Stimulated activated CD8-positive, alpha-beta memory T cell treated with anti-CD3 and anti-CD28 coated beads, Interleukin-15, amount 100 ng/mL, for 48 hours (primary cell): ENCODE results near the gene TMEM33.
A peak's percentile ranks its signal among the peaks of the same experiment; 100 is the strongest.
"Not testable (repeated sequence)": the region's sequence is repeated elsewhere in the genome, so short reads cannot be mapped to it uniquely, and the experiment has no call there.

Experiments
- DNase-seq, 2 donors: peaks; one replicate each; pipeline ENCODE4 v3.0.0-alpha.2; 2020; ENCODE audit warnings: low read depth in 2 of 2

Gene TMEM33

DNA sequence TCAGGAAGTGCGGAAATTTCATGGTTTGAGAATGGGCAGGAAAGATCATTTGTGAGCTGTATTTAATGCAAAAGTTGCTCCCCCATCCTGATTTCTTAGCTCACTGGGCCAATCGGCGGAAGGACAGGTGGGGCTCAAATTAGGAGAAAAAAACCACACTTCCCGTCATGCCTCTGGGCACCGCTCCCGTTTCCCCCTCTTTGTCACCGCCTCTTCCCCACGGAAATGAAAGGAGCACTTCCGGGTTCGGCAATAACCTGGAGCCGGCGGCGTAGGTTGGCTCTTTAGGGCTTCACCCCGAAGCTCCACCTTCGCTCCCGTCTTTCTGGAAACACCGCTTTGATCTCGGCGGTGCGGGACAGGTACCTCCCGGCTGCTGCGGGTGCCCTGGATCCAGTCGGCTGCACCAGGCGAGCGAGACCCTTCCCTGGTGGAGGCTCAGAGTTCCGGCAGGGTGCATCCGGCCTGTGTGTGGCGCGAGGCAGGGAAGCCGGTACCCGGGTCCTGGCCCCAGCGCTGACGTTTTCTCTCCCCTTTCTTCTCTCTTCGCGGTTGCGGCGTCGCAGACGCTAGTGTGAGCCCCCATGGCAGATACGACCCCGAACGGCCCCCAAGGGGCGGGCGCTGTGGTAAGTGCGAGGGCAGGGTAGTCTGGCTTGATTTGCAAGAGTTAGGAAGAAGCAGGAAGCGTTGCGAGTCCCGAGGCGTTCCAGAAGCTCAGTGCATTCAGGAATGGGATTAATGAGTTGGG lies at the start of gene TMEM33:
Gene TMEM33 (plus strand): TSS at position 529 of the 751 bp plus-strand sequence. CDS start 56 bp downstream, at position 585.
- DNase-seq, result peak; percentile 70 to 71

GRCh38 chr4:41885456-41885855 lies 49.8 kb upstream of the TMEM33 start:
- DNase-seq, result no peak

DNA sequence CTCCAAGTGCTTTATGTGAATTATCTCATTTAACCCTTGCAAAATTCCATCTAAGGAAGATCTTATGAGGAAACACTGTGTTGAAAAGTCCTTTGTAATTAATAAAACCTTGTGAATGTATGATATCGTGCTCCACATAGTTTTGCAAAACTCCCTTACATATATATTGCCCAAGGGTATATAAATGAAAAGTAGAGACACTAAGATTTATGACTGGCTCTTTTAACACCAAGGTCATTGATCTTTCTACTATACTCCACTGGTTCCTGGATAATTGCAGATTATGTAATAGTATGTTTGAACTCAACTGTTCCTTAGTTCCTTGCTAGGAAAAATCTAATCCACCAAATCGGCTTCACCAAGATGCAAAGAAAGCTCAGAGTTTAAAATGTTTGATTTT lies 48.0 kb upstream of the TMEM33 start:
- no peak for DNase-seq

DNA sequence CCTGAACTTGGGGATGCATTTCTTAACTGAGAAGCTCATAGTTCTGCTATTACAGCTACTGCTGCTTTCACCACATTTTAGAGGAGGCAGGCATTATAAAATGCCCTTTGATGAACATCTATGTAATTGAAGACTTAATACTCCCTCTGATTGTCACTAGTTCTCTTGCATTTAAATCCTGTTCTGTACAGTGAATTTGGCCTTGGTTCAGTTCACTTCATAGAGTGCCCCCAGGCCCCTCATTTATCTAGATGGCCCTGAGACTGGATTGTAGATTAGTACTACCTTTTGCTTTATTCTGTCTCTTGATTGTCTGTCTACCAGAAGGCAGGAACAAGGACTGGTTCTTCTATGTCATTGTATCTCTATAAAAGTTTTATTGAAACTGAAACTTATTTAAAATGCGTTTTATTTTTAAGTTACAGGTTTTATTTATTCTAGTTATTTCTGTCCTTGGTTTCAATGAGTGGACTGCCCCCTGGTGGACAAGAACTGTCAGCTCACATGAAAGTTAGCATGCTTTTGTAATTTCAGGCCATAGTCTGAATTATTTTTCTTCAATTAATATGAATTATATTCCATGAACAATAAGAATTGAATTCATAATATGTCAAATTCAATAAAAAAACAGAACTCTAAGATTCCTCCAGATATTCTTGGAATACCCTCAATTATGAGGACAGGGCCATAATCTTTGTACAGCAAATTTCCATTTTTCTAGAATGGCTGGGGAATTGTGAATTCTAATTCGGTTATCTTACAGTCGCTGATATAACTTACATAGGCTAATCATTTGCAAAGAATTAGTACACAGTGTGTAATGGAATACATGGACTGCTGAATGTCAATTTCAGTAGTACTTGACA lies 47.2 kb upstream of the TMEM33 start:
- no peak for DNase-seq

GRCh38 chr4:41888687-41889074 lies 46.5 kb upstream of the TMEM33 start:
- no peak for DNase-seq

GRCh38 chr4:41889317-41889716 lies 45.9 kb upstream of the TMEM33 start:
- DNase-seq, result no peak

- DNase-seq, result no peak
These were observed 45.1 kb upstream of the TMEM33 start for GRCh38 chr4:41890085-41890484.

DNA sequence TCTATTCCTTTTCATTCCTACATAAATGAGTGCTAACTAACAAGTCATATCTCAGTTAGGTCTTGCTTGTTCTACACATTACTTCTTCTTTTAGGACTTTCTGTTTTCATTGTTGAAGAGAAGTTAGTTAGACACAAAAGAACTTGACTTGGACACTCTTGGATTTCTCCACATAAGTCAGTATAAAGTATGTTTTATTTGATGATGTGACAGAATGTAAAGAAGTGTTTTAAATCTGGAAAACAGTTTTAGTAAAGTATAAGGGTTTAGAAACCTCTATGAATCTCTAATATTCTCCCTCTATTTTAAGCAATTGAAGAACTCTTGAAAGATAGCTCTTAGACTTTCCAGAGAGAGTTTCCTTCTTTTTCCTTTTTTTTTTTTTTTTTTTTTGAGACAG lies 38.6 kb upstream of the TMEM33 start:
- DNase-seq, result no peak

- DNase-seq, result no peak
These were observed 37.5 kb upstream of the TMEM33 start for GRCh38 chr4:41897698-41898097.

DNA sequence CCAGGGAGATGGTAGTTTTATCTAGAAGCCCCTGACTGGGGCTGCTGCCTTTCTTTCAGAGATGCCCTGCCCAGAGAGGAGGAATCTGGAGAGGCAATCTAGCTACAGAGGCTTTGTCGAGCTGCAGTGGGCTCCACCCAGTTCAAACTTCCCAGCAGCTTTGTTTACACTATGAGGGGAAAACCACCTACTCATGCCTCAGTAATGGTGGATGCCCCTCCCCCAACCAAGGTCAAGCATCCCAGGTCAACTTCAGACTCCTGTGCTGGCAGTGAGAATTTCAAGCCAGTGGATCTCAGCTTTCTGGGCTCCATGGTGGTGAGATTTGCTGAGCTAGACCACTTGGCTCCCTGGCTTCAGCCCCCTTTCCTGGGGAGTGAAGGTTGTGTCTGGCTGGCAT lies 26.1 kb upstream of the TMEM33 start:
- DNase-seq, result not testable (repeated sequence)

DNA sequence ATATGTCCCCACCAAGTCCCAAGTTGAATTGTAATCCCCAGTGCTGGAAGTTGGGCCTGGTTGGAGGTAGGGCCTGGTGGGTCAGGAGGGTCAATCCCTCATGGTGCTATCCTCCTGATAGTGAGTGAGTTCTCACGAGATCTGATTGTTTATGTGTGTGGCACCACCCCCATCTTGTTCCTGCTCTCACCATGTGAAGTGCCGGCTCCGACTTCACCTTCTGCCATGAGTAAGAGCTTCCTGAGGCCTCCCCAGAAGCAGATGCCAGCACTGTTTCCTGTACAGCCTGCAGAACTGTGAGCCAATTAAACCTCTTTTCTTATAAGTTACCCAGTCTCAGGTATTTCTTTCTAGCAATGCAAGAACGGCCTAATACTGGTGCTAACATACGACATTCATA lies 22.7 kb upstream of the TMEM33 start:
- no peak for DNase-seq

DNA sequence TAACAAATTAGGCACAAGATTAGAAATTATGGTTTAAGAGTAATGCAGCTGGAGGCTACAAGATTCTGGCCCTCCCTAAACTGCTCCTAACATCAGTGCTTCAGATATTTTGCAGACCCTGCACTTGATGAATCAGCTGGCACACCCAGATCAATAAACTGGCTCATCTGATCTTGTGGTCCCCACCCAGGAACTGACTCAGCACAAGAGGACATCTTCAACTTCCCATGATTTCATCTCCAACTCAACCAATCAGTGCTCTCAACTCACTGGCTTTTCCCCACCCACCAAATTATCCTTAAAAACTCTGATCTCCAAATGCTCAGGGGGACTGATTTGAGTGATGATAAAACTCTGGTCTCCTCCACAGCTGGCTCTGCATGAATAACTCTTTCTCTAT lies 21.7 kb upstream of the TMEM33 start:
- no peak for DNase-seq

- no peak for DNase-seq
These were observed 17.0 kb upstream of the TMEM33 start for GRCh38 chr4:41918278-41918677.

GRCh38 chr4:41920416-41920815 lies 14.8 kb upstream of the TMEM33 start:
- not testable (repeated sequence) for DNase-seq

DNA sequence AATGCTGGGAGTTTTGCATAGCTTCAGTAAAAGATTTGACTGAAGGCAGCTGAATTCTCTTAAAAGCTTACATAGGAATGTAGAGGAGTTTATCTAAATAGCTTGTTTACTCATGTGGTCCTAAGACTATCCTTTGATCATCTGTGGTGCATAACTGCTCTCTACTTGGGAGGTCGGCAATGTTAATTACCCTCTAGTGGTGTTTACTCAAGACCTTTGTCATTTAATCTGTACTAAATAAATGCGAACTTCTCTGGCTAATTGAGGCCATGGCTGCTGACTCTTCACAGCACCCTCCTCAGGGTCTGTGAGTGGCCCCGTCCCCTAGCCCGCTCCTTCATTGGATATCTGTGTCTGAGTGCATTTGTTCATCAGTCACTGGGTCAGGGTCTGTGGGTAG lies 13.8 kb upstream of the TMEM33 start:
- no peak for DNase-seq

GRCh38 chr4:41927796-41928499 lies 7.3 kb upstream of the TMEM33 start:
- DNase-seq, result no peak

GRCh38 chr4:41930139-41930831 lies 4.9 kb upstream of the TMEM33 start:
- DNase-seq, result no peak

DNA sequence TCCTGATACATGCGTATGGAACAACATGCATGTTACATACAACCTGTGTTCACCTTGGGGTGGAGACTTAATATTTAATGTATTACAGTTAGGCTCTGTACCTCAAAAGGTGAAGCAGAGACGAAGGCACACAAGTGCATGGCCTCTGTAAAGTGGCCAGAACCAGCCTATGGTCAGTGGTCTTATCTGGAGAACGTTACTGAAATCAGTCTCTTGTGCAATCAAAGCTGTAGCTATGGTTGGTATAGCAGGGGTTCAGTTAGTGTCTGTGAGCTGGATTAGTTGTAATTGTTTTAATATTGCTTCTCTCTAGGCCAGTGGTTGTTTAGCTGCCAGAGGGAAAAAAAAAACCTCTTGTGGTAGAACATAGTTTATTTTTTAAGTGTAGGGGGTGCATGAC lies 2.2 kb upstream of the TMEM33 start:
- no peak for DNase-seq

GRCh38 chr4:41933997-41934503 lies 1.2 kb upstream of the TMEM33 start:
- no peak for DNase-seq

- no peak for DNase-seq
These were observed 722 bp upstream of the TMEM33 start for GRCh38 chr4:41934514-41934900.

- peak in 1 of 2 donors; percentile 4 for DNase-seq
These were observed 408 bp downstream of the TMEM33 start for GRCh38 chr4:41935652-41936021.
